AG10803 (cell line): Measurements from ENCODE around the gene PEG3.

ENCODE experiments used
- DNase-seq: peaks from one replicate; pipeline ENCODE4 v3.0.0; 2010; ENCODE audit warnings: low read depth
- H3K4me3 ChIP-seq: 2 replicates; pipeline ENCODE4 v1.5.1; 2011; ENCODE audit warnings: mild to moderate bottlenecking, low read length, control low read depth
- TF ChIP-seq, protein P1 (sequence below): conservative IDR thresholded peaks from 2 replicates; pipeline ENCODE4 v1.5.1; 2011; ENCODE audit warnings: mild to moderate bottlenecking, low read length, control low read depth, inconsistent platforms

Gene PEG3

DNA sequence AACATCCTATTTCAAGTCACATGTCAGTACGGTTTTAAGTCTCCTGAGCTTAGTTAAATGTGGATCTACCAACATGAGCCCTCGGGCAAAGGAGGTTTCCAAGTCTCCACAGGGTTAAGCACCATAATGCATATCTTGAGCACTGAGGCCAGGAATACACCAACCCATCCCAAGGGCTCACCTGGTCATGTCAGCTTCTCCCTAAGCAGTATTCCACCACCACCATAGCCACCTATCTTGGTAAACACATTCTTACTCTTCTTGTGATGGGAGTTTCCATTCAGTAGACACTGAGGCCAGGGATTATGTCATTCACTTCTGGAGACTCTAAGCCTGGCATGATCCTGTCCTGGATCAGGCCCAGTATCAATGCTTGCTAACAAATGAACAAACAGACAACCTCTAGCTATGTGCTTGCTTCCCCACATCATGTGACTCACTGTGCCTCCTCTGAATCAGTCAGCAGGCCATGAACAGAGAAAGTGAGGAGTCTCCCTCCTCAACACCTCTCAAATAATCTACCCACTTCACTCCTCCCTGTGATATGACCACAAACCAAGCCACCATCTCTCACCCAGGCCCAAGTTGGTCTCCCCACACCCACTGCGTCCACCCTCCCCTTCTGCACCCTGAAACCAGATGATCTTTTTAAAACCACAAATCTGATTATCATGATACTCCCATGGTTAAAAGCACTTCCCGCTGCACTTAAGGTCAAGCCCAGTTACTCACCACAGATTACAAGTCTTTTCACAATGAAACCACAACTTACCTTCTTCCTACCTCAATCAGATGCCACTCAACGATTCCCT lies 5.8 kb downstream of the PEG3 start:
- DNase-seq = no peak
- H3K4me3 ChIP-seq = no peak overlapping the region
- TF ChIP-seq, protein P1, sequence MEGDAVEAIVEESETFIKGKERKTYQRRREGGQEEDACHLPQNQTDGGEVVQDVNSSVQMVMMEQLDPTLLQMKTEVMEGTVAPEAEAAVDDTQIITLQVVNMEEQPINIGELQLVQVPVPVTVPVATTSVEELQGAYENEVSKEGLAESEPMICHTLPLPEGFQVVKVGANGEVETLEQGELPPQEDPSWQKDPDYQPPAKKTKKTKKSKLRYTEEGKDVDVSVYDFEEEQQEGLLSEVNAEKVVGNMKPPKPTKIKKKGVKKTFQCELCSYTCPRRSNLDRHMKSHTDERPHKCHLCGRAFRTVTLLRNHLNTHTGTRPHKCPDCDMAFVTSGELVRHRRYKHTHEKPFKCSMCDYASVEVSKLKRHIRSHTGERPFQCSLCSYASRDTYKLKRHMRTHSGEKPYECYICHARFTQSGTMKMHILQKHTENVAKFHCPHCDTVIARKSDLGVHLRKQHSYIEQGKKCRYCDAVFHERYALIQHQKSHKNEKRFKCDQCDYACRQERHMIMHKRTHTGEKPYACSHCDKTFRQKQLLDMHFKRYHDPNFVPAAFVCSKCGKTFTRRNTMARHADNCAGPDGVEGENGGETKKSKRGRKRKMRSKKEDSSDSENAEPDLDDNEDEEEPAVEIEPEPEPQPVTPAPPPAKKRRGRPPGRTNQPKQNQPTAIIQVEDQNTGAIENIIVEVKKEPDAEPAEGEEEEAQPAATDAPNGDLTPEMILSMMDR = no peak

DNA sequence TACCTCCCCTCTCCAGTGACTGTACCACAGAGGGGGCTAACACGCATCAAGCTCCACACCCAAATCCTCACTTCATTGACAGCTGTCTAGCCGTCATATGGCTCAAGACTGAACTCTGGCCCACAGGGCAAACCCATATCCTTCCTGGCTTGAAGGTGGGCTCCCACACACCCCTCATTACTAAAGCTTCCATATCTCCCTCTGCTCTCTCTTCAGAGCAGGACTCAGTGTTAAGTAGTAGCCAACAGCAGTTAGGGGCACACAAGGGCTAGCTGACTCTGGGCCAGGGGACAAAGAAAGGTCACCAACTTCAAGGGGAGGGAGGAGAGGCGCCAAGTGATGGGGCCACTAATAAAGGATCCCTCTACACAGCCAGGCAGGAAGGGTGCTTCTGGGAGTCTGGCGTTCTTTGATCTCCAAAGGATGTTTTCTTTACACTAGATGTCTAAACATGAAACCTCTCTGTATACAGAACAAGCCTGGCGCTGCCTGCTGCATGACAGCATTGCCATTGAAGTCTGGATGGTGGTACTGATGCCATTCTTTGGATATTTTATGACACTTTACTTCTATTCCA lies 8.1 kb downstream of the PEG3 start:
- TF ChIP-seq, protein P1 = no peak
- no peak overlapping the region for H3K4me3 ChIP-seq
- no peak for DNase-seq

DNA sequence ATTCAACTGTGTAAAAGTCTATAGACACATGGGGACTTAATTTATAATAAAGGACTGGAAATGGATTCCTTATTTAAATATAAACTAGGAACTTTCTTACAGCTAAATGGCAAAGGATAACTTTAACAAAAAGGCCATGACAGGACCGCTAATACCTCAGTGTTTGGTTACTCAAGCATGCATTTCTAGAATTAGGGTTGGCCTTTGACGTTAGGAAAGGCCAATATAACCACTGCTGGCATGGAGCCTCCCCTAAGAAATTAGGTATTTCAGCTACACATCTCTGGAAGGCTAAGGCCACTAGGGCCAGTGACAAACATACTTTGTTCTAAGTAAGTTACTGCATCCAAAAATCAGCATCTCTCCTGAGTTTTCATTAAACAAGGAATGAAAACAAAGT lies 9.3 kb downstream of the PEG3 start:
- no peak for DNase-seq
- TF ChIP-seq, protein P1 = no peak
- H3K4me3 ChIP-seq = no peak overlapping the region

DNA sequence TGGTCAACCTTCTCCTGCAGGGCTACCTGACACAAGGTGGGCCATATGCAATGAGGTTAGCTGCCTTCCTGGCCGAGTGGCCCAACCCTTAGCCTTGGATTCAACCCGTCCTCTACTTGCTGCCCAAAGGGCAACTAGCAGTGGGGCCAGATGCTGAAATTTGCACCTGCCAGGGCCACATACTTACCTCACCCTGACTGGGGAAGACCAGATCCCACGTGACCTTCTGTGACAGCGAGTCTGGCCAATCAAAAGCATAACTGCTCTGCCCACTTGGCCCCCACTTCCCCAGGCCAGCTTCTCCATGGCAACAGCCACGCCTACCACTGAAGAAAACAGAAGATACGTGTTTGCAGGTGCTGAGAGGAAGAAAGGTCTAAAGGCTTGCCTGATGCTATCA lies 10.9 kb downstream of the PEG3 start:
- TF ChIP-seq, protein P1 = no peak
- H3K4me3 ChIP-seq = no peak overlapping the region
- no peak for DNase-seq

DNA sequence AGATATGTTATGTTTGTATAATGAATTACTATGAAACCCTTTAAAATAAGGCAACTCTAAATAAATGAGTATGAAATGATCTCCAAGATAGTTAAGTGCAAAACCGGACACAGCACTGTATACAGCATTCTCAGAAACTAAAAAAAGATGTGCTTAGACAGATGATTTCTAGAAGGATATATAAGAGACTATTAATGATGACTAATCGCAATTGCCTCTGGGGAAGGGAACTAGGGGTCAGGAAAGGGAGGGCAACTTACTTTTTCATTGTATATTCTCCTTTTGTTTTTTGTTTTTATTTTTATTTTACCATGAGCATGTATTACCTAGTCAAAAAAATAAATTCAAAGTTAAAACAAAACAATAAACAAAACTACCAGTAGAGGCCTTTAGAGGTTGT lies 12.8 kb downstream of the PEG3 start:
- TF ChIP-seq, protein P1 = no peak
- no peak for DNase-seq
- H3K4me3 ChIP-seq = no peak overlapping the region

DNA sequence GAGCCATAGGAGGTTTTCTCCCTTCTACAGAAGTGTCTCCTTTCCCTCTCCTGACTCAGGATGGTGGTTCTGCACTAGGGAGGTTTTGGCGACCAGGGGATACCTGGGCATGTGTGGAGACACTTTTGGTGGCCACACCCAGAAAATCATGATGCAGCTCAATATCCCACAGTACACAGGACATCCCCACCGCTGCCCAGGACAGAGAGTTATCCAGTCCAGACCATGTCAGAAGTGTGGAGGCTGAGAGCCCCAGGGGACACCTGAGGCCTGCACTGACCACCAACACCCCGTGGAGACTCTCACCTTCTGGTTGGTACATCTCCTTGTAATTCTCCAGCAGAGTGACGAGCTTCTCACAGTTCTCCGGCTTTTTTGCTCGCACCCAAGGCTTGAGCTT lies 16.6 kb downstream of the PEG3 start:
- H3K4me3 ChIP-seq = no peak overlapping the region
- TF ChIP-seq, protein P1 = no peak
- DNase-seq = no peak

DNA sequence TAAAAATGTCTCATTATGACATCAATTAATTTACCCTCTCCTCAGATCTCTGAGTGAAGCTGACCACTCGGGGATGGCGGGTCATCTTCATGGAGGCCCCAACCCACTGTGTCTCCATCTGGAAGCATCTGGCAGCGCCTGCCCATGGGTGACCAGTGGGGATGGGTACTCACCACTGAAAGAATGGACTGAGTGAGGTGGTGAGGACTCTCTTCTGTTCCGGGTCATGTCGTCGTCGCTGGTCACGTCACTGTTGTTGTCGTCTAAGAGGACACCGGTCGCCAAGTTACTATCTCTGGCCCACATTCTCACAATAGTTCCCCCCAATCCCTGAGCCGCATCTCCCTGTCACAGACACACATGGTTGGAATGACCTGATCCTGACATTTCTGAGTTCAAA lies 17.1 kb downstream of the PEG3 start:
- TF ChIP-seq, protein P1 = no peak

More for the DNA sequence above, 17.1 kb downstream of the PEG3 start:
- H3K4me3 ChIP-seq = no peak overlapping the region
- DNase-seq = no peak
